HepG2 (cell line): ENCODE results near the gene ANKMY2. TPM values are rescaled to one million over a fixed set of nuclear protein-coding genes. Genes with fewer than 3 reads are reported as not detected.

ENCODE experiments used
- ATAC-seq: fragments of 200-7000 bp; cut with Tn5 transposase; 3 replicates; pipeline ENCODE4 v1.9.1; 2020; ENCODE audit warnings: mild to moderate bottlenecking, moderate library complexity
- BruUV-seq: library from RNA; stranded (reverse); fragments of 400-500 nt; replicated peaks from 2 replicates; lab custom pipeline; 2021; lab: Mats Ljungman, UMichigan
- CTCF ChIA-PET: fragments of 300-600 bp; formaldehyde crosslinking; extraction: SDS; loops from one replicate; lab custom pipeline; 2021; ENCODE audit warnings: low total read pairs, inconsistent platforms, low intra/inter-chr PET ratio; lab: Yijun Ruan, JAX
- POLR2A ChIA-PET: fragments of 350-600 bp; sonication (Branson Sonifier 250); formaldehyde crosslinking; loops from one replicate; lab custom pipeline; 2020; ENCODE audit warnings: antibody characterized with exemption, inconsistent platforms; lab: Yijun Ruan, JAX
- DNase-seq: peaks from one replicate; pipeline ENCODE4 v3.0.0-alpha.2; 2015; ENCODE audit warnings: low spot score
- FAIRE-seq: peaks from 3 replicates; lab custom pipeline; 2011; peaks lifted over from hg19 to GRCh38; lab: Jason Lieb, UNC
- H2AFZ ChIP-seq: one replicate; pipeline ENCODE4 v1.6.1; 2011; ENCODE audit warnings: low read length, inconsistent platforms
- H3K27ac ChIP-seq: fragments of 300-600 bp; 3 replicates; pipeline ENCODE4 v1.8.0; 2011; ENCODE audit warnings: mixed run types, mild to moderate bottlenecking, mixed read lengths, low read length, inconsistent platforms; ENCODE audit not compliant: insufficient read depth; ENCODE audit errors: extremely low read length
- H3K27me3 ChIP-seq, 2 experiments: fragments of 200-600 bp in 1 of 2; 2 replicates in 1 of 2; 3 replicates in 1 of 2; pipeline versions ENCODE4 v1.6.0 to v1.8.0; 2011; ENCODE audit warnings: low read length in 2 of 2, mild to moderate bottlenecking in 2 of 2, moderate library complexity in 2 of 2, inconsistent platforms in 1 of 2; ENCODE audit not compliant: insufficient read depth in 2 of 2, control insufficient read depth in 1 of 2
- H3K36me3 ChIP-seq, 2 experiments: fragments of 200-600 bp in 1 of 2; replicated peaks in 1 of 2; 2 replicates in 1 of 2; 3 replicates in 1 of 2; pipeline versions ENCODE4 v1.5.1 to v1.8.0; 2011; ENCODE audit warnings: low read length in 2 of 2, inconsistent platforms in 1 of 2; ENCODE audit not compliant: insufficient read depth in 2 of 2, control insufficient read depth in 1 of 2
- H3K4me1 ChIP-seq: 2 replicates; pipeline ENCODE4 v1.5.1; 2012; ENCODE audit warnings: low read length, inconsistent platforms; ENCODE audit not compliant: insufficient read depth
- H3K4me2 ChIP-seq: 2 replicates; pipeline ENCODE4 v1.6.0; 2011; ENCODE audit warnings: low read depth, low read length, inconsistent platforms
- H3K4me3 ChIP-seq, 3 experiments: fragments of 200-600 bp in 1 of 3; sonication (generic), shearing (Covaris generic) in 1 of 3; replicated peaks in 1 of 3; 2 replicates each; pipeline ENCODE4 v1.5.1; 2011 to 2016; ENCODE audit warnings: low read length in 3 of 3, inconsistent platforms in 2 of 3, low read depth in 2 of 3, mild to moderate bottlenecking in 2 of 3, control low read depth in 1 of 3, mixed read lengths in 1 of 3; ENCODE audit not compliant: insufficient read depth in 1 of 3
- H3K79me2 ChIP-seq: one replicate; pipeline ENCODE4 v1.6.1; 2011; ENCODE audit warnings: low read length, inconsistent platforms; ENCODE audit not compliant: insufficient read depth
- H3K9ac ChIP-seq: 2 replicates; pipeline ENCODE4 v1.6.0; 2011; ENCODE audit warnings: mild to moderate bottlenecking, low read depth, low read length, inconsistent platforms; ENCODE audit not compliant: insufficient read depth
- H3K9me3 ChIP-seq: 2 replicates; pipeline ENCODE4 v1.5.1; 2012; ENCODE audit warnings: mild to moderate bottlenecking, low read length
- H4K20me1 ChIP-seq: 2 replicates; pipeline ENCODE4 v1.6.0; 2011; ENCODE audit warnings: inconsistent platforms, mild to moderate bottlenecking, low read length, moderate library complexity; ENCODE audit not compliant: insufficient read depth
- ARNT2 ChIP-seq: sonication (generic); formaldehyde crosslinking; IDR thresholded peaks from 2 replicates; pipeline ENCODE4 v1.8.0; 2022; ENCODE audit warnings: mild to moderate bottlenecking, low read depth, missing genetic modification reagents, moderate library complexity
- HIC2 ChIP-seq: sonication (generic); formaldehyde crosslinking; IDR thresholded peaks from 2 replicates; pipeline ENCODE4 v1.9.0; 2022; ENCODE audit warnings: low read depth, missing genetic modification reagents
- MEIS1 ChIP-seq: sonication (generic); formaldehyde crosslinking; IDR thresholded peaks from 2 replicates; pipeline ENCODE4 v1.9.0; 2021; ENCODE audit warnings: mild to moderate bottlenecking, missing genetic modification reagents, moderate library complexity, borderline replicate concordance
- NFE2L1 ChIP-seq: sonication (generic); formaldehyde crosslinking; IDR thresholded peaks from 2 replicates; pipeline ENCODE4 v1.4.0; 2020; ENCODE audit warnings: missing genetic modification reagents, mild to moderate bottlenecking, borderline replicate concordance
- PATZ1 ChIP-seq: sonication (generic); formaldehyde crosslinking; IDR thresholded peaks from 2 replicates; pipeline ENCODE4 v1.4.0; 2020; ENCODE audit warnings: missing genetic modification reagents
- PHB2 ChIP-seq: fragments of 450-650 bp; IDR thresholded peaks from 2 replicates; pipeline ENCODE4 v1.6.1; 2018; ENCODE audit not compliant: partially characterized antibody
- RFX5 ChIP-seq: IDR thresholded peaks from 2 replicates; pipeline ENCODE4 v1.6.1; 2011; ENCODE audit warnings: low read depth, low read length, improper control_type of control experiment
- SMAD3 ChIP-seq: sonication (generic); formaldehyde crosslinking; IDR thresholded peaks from 2 replicates; pipeline ENCODE4 v1.4.0; 2020; ENCODE audit warnings: missing genetic modification reagents
- SMARCC2 ChIP-seq: fragments of 450-650 bp; IDR thresholded peaks from 2 replicates; pipeline ENCODE4 v1.6.1; 2017; ENCODE audit warnings: antibody characterized with exemption, mild to moderate bottlenecking
- SUZ12 ChIP-seq: fragments of 150-350 bp; IDR thresholded peaks from 2 replicates; pipeline ENCODE4 v1.6.1; 2014; ENCODE audit warnings: low read depth, low read length
- YY1 ChIP-seq: IDR thresholded peaks from 2 replicates; pipeline ENCODE4 v1.6.1; 2011; ENCODE audit warnings: low read length, low read depth, moderate library complexity, mild to moderate bottlenecking; ENCODE audit not compliant: insufficient read depth, insufficient replicate concordance
- ZBTB7B ChIP-seq: sonication (generic); formaldehyde crosslinking; IDR thresholded peaks from 2 replicates; pipeline ENCODE4 v1.4.0; 2020; ENCODE audit warnings: missing genetic modification reagents
- ZFP62 ChIP-seq: sonication (generic); formaldehyde crosslinking; IDR thresholded peaks from 2 replicates; pipeline ENCODE4 v1.4.0; 2020; ENCODE audit warnings: missing genetic modification reagents
- ZFX ChIP-seq: sonication (generic); formaldehyde crosslinking; IDR thresholded peaks from 2 replicates; pipeline ENCODE4 v1.4.0; 2020; ENCODE audit warnings: mild to moderate bottlenecking, low read depth, missing genetic modification reagents, moderate library complexity
- ZNF34 ChIP-seq: sonication (generic); formaldehyde crosslinking; IDR thresholded peaks from 2 replicates; pipeline ENCODE4 v1.4.0; 2020; ENCODE audit warnings: mild to moderate bottlenecking, missing genetic modification reagents, borderline replicate concordance
- ZNF549 ChIP-seq: sonication (generic); formaldehyde crosslinking; IDR thresholded peaks from 2 replicates; pipeline ENCODE4 v1.5.0; 2020; ENCODE audit warnings: missing genetic modification reagents
- ZNF605 ChIP-seq: sonication (generic); formaldehyde crosslinking; IDR thresholded peaks from 2 replicates; pipeline ENCODE4 v1.8.0; 2022; ENCODE audit warnings: mild to moderate bottlenecking, missing genetic modification reagents
- ZNF749 ChIP-seq: sonication (generic); formaldehyde crosslinking; IDR thresholded peaks from 2 replicates; pipeline ENCODE4 v1.8.0; 2022; ENCODE audit warnings: mild to moderate bottlenecking, missing genetic modification reagents, moderate library complexity, borderline replicate concordance
- WGBS: methylation state at CpG from one replicate; pipeline ENCODE4 v1.1.6; 2017; ENCODE audit warnings: low lambda C conversion rate; 5-methylcytosine and 5-hydroxymethylcytosine counted together
- in situ Hi-C: cut with HindIII; loops from 2 replicates; pipeline ENCODE4 v1.10.0; 2017; ENCODE audit warnings: low pct_unique_long_range_greater_than_20kb; ENCODE audit not compliant: extremely low pct_ligation_motif_present
- intact Hi-C: fragments of 100-400 bp; cut with micrococcal nuclease; formaldehyde crosslinking; loops from one replicate; pipeline ENCODE4 v1.10.0; 2022; ENCODE audit not compliant: unreplicated experiment
- polyA plus RNA-seq, 8 experiments: library from polyadenylated mRNA; depleted of rRNA in 3 of 8; stranded (reverse) in 7 of 8; unstranded in 1 of 8; fragments of >200 nt; fragmentation: Illumina TruSeq in 4 of 8; extraction: Trizol in 4 of 8; gene quantifications; 2 replicates each; pipeline versions ENCODE4 v1.2.1 to v1.2.3, GENCODE V29; 2011 to 2016; ENCODE audit warnings: low read depth in 4 of 8, missing spikeins in 1 of 8, mixed read lengths in 1 of 8; ENCODE audit not compliant: insufficient read depth in 1 of 8
- total RNA-seq, 5 experiments: library from RNA; depleted of rRNA; stranded (reverse); fragments of >200 nt; fragmentation: Illumina TruSeq; extraction: Trizol; gene quantifications; 2 replicates each; pipeline ENCODE4 v1.2.3, GENCODE V29; 2016; ENCODE audit warnings: low read depth in 1 of 5
- TF ChIP-seq, protein P1 (sequence below): sonication (generic); formaldehyde crosslinking; IDR thresholded peaks from 2 replicates; pipeline ENCODE4 v1.8.0; 2022; ENCODE audit warnings: low read depth, missing genetic modification reagents

The ANKMY2 gene
- total and polyA plus RNA-seq, 2 of the 13 experiments (the other 11 are each of a cell fraction or from before 2014, with no cell fraction given): 12.2 to 21.6 TPM

- DNase-seq (no peak), ATAC-seq (no peak), FAIRE-seq (no peak)
- in situ Hi-C loops: no loop called here
- POLR2A ChIA-PET: interaction anchor here (1.5 kb wide), 1 partner anchor 8 kb away, joined by 3 read pairs; the partner anchor contains the start of genes ANKMY2 and BZW2
- CTCF ChIA-PET: no interaction called here
- Histone ChIP-seq H3K36me3 (peaks cover 0 to 17% of the 10 kb centered on the region in 2 experiments; a peak in 2 of 5 replicates), H3K9ac (no peak overlapping the region), H3K27me3 (no peaks in the 10 kb centered on the region), H3K79me2 (peaks cover 11% of the 10 kb centered on the region), H3K4me2 (no peak overlapping the region), H2AFZ (no peak overlapping the region), H3K27ac (no peak overlapping the region), H4K20me1 (no peaks in the 10 kb centered on the region), H3K9me3 (no peaks in the 10 kb centered on the region), H3K4me1 (peaks cover 19% of the 10 kb centered on the region; the same call in 1 of the 2 replicates), H3K4me3 (no peak overlapping the region)
- 88% methylated on average over 5 of the region's 5 CpGs for WGBS
- TF ChIP-seq SMAD3 (no peak), PHB2 (no peak), ZNF549 (CRISPR knock-in tag) (no peak), ARNT2 (CRISPR knock-in tag) (no peak), NFE2L1 (CRISPR knock-in tag) (no peak), ZNF749 (CRISPR knock-in tag) (no peak), MEIS1 (CRISPR knock-in tag) (no peak), ZFP62 (no peak), ZBTB7B (CRISPR knock-in tag) (no peak), PATZ1 (CRISPR knock-in tag) (no peak), SUZ12 (no peak), YY1 (no peak), ZFX (CRISPR knock-in tag) (no peak), HIC2 (CRISPR knock-in tag) (no peak), SMARCC2 (no peak), RFX5 (no peak), ZNF605 (CRISPR knock-in tag) (no peak), ZNF34 (CRISPR knock-in tag) (no peak)
- TF ChIP-seq, protein P1, sequence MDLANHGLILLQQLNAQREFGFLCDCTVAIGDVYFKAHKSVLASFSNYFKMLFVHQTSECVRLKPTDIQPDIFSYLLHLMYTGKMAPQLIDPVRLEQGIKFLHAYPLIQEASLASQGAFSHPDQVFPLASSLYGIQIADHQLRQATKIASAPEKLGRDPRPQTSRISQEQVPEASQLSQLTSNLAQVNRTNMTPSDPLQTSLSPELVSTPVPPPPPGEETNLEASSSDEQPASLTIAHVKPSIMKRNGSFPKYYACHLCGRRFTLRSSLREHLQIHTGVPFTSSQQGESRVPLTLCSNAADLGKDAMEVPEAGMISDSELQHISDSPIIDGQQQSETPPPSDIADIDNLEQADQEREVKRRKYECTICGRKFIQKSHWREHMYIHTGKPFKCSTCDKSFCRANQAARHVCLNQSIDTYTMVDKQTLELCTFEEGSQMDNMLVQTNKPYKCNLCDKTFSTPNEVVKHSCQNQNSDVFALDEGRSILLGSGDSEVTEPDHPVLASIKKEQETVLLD (CRISPR knock-in tag): no peak
- intact Hi-C loops: no loop called here
- no TSS peak for BruUV-seq
Observed at GRCh38 chr7:16637379-16637778, 8.2 kb downstream of the ANKMY2 start.
